ENCODE measurements around the gene CNTNAP2.

CNTNAP2 gene

GRCh38 chr7:146424084-146424483 lies 307.5 kb downstream of the CNTNAP2 start:
- DNase-seq (ENCODE audit: low spot score): no peak

- DNase-seq (ENCODE audit: low spot score): no peak
These were observed 316.9 kb downstream of the CNTNAP2 start for GRCh38 chr7:146433501-146433900.

GRCh38 chr7:146443102-146443501 lies 326.5 kb downstream of the CNTNAP2 start:
- no peak for DNase-seq (ENCODE audit: low spot score)

GRCh38 chr7:146449625-146450024 lies 333.0 kb downstream of the CNTNAP2 start:
- DNase-seq (ENCODE audit: low spot score): no peak

GRCh38 chr7:146455091-146455655 lies 338.6 kb downstream of the CNTNAP2 start:
- no peak for DNase-seq (ENCODE audit: low spot score)

GRCh38 chr7:146479040-146479439 lies 362.4 kb downstream of the CNTNAP2 start:
- DNase-seq (ENCODE audit: low spot score): no peak

GRCh38 chr7:146486519-146486918 lies 369.9 kb downstream of the CNTNAP2 start:
- DNase-seq (ENCODE audit: low spot score): no peak

GRCh38 chr7:146492017-146492416 lies 375.4 kb downstream of the CNTNAP2 start:
- no peak for DNase-seq (ENCODE audit: low spot score)

- no peak for DNase-seq (ENCODE audit: low spot score)
These were observed 378.5 kb downstream of the CNTNAP2 start for GRCh38 chr7:146494952-146495596.

- DNase-seq (ENCODE audit: low spot score): no peak
These were observed 380.1 kb downstream of the CNTNAP2 start for GRCh38 chr7:146496657-146497056.

- no peak for DNase-seq (ENCODE audit: low spot score)
These were observed 383.4 kb downstream of the CNTNAP2 start for GRCh38 chr7:146499970-146500369.

- no peak for DNase-seq (ENCODE audit: low spot score)
These were observed 387.2 kb downstream of the CNTNAP2 start for GRCh38 chr7:146503844-146504243.

GRCh38 chr7:146510088-146510680 lies 393.6 kb downstream of the CNTNAP2 start:
- no peak for DNase-seq (ENCODE audit: low spot score)

- DNase-seq (ENCODE audit: low spot score): no peak
These were observed 397.7 kb downstream of the CNTNAP2 start for GRCh38 chr7:146514304-146514703.

- DNase-seq (ENCODE audit: low spot score): no peak
These were observed 412.0 kb downstream of the CNTNAP2 start for GRCh38 chr7:146528581-146528980.

GRCh38 chr7:146539836-146540235 lies 423.2 kb downstream of the CNTNAP2 start:
- no peak for DNase-seq (ENCODE audit: low spot score)

- no peak for DNase-seq (ENCODE audit: low spot score)
These were observed 425.5 kb downstream of the CNTNAP2 start for GRCh38 chr7:146542101-146542500.

- no peak for DNase-seq (ENCODE audit: low spot score)
These were observed 428.1 kb downstream of the CNTNAP2 start for GRCh38 chr7:146544748-146545147.

- DNase-seq (ENCODE audit: low spot score): no peak
These were observed 432.2 kb downstream of the CNTNAP2 start for GRCh38 chr7:146548816-146549215.

GRCh38 chr7:146554556-146554955 lies 438.0 kb downstream of the CNTNAP2 start:
- no peak for DNase-seq (ENCODE audit: low spot score)

- no peak for DNase-seq (ENCODE audit: low spot score)
These were observed 441.4 kb downstream of the CNTNAP2 start for GRCh38 chr7:146557971-146558469.

- no peak for DNase-seq (ENCODE audit: low spot score)
These were observed 449.3 kb downstream of the CNTNAP2 start for GRCh38 chr7:146565872-146566271.

- no peak for DNase-seq (ENCODE audit: low spot score)
These were observed 459.3 kb downstream of the CNTNAP2 start for GRCh38 chr7:146575903-146576302.

- no peak for DNase-seq (ENCODE audit: low spot score)
These were observed 475.4 kb downstream of the CNTNAP2 start for GRCh38 chr7:146591976-146592375.

All from HuH-7 (cell line).